HCT116 (cell line): ENCODE data around the gene LRRC1.

Source experiments
- CBX3 ChIP-seq: IDR thresholded peaks from 2 replicates; pipeline ENCODE4 v1.6.1; 2012; ENCODE audit warnings: low read depth
- CEBPB ChIP-seq: IDR thresholded peaks from 2 replicates; pipeline ENCODE4 v1.6.1; 2012; ENCODE audit warnings: low read depth
- CTCF ChIP-seq, 3 experiments: fragments of 200-600 bp in 1 of 3; sonication (generic) in 1 of 3; IDR thresholded peaks in 2 of 3; conservative IDR thresholded peaks in 1 of 3; 2 replicates each; pipeline ENCODE4 v1.5.1; 2012 to 2017; ENCODE audit warnings: low read depth in 2 of 3, low read length in 2 of 3, antibody characterized with exemption in 1 of 3, borderline replicate concordance in 1 of 3, control low read depth in 1 of 3, mild to moderate bottlenecking in 1 of 3, mixed read lengths in 1 of 3, mixed run types in 1 of 3, moderate library complexity in 1 of 3; ENCODE audit not compliant: insufficient read depth in 1 of 3
- EZH2phosphoT487 ChIP-seq: fragments of 200-600 bp; IDR thresholded peaks from 2 replicates; pipeline ENCODE4 v1.6.1; 2018; ENCODE audit warnings: antibody characterized with exemption, borderline replicate concordance
- JUND ChIP-seq: IDR thresholded peaks from 2 replicates; pipeline ENCODE4 v1.6.1; 2012
- MAX ChIP-seq: IDR thresholded peaks from 2 replicates; pipeline ENCODE4 v1.6.1; 2012
- POLR2A ChIP-seq: IDR thresholded peaks from 2 replicates; pipeline ENCODE4 v1.7.0; 2011; ENCODE audit warnings: borderline replicate concordance; ENCODE audit not compliant: insufficient read depth, insufficient read length; ENCODE audit errors: extremely low read depth
- POLR2AphosphoS5 ChIP-seq: IDR thresholded peaks from 2 replicates; pipeline ENCODE4 v1.6.1; 2011; ENCODE audit warnings: mild to moderate bottlenecking, low read depth, low read length, moderate library complexity
- REST ChIP-seq: IDR thresholded peaks from 2 replicates; pipeline ENCODE4 v1.6.1; 2012; ENCODE audit warnings: low read depth
- SP1 ChIP-seq: IDR thresholded peaks from 2 replicates; pipeline ENCODE4 v1.6.1; 2012; ENCODE audit warnings: low read depth
- YY1 ChIP-seq: IDR thresholded peaks from 2 replicates; pipeline ENCODE4 v1.6.1; 2011; ENCODE audit warnings: low read length, low read depth, moderate library complexity, mild to moderate bottlenecking; ENCODE audit not compliant: insufficient replicate concordance; ENCODE audit errors: extremely low read depth

GRCh38 chr6:53752440-53752839 lies 42.4 kb upstream of the LRRC1 start:
- TF ChIP-seq CBX3 = no peak
- TF ChIP-seq REST = no peak
- TF ChIP-seq CTCF (IDR thresholded peaks at IDR 0.05 in 2 of 3, conservative IDR thresholded peaks at IDR 0.05 in 1 of 3; ENCODE audit: borderline replicate concordance in 1 of 3, insufficient read depth in 1 of 3, low read depth in 2 of 3, low read length in 2 of 3) = no peak
- TF ChIP-seq CEBPB = no peak
- TF ChIP-seq YY1 = no peak
- TF ChIP-seq POLR2A = no peak
- no peak for TF ChIP-seq POLR2AphosphoS5
- TF ChIP-seq JUND = no peak
- TF ChIP-seq EZH2phosphoT487 = no peak
- TF ChIP-seq MAX = no peak
- no peak for TF ChIP-seq SP1
